ENCODE measurements around the gene OR1I1.

DNA sequence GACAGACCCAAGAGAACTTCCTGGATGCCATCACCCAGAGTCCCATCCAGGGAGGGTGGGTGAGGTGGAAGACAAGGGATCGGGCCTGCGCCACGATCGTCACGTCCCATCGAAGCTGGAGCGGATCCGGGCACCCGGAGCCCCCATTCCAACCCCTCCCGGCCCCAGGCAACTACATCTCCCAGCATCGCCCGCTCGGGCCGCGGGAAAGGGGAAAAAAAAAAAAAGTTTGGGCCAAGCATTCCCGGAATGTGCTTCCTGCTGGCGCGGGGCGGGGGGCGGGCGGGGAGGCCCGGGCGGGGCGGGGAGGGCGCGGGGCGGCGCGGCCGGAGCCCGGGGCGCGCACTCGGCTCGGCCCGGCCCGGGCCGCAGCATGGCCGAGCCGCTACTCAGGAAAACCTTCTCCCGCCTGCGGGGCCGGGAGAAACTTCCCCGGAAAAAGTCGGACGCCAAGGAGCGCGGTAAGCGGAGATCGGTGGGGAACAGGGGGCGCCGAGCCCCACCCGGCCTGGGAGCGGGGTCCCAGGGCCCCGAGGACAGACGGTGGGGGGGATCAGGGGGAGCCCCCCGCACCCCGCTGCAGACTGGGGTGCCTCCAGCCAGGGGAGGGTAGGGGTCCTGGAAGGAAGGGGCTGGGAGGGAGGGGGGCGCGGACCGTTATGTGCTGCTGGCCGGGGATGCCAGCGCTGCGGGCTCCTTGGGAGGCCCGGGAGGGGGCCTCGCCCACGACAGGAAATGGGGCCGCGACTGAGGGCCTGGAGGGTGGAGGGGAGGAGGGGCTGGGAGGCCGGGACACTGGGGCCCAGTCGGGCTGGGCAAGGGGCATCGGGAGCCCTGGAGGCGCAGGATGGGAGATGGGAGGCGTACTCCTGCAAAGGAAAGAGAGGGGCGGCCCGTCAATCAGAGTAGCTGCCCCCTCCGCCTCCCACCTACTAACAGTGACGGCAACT lies 25.3 kb downstream of the OR1I1 start, which contains the start of gene SYDE1:
- TF ChIP-seq POLR2A (IDR thresholded peaks at IDR 0.05; ENCODE audit: low read length) (no peak), GATA1 (IDR thresholded peaks at IDR 0.05; ENCODE audit: low read depth, low read length) (no peak)

Measured in erythroblast (primary cell).